ENCODE measurements around the gene PDE7B.
"Not testable (repeated sequence)": the region's sequence is repeated elsewhere in the genome, so short reads cannot be mapped to it uniquely, and the experiment has no call there.

PDE7B gene

GRCh38 chr6:135852746-135853145 lies 1.2 kb downstream of the PDE7B start:
- no peak for DNase-seq

GRCh38 chr6:135853227-135853626 lies 1.7 kb downstream of the PDE7B start:
- no peak for DNase-seq

- DNase-seq: no peak
Observed at GRCh38 chr6:135853986-135854385, 2.5 kb downstream of the PDE7B start.

GRCh38 chr6:135854799-135855198 lies 3.3 kb downstream of the PDE7B start:
- DNase-seq: peak; percentile 8

- DNase-seq: no peak
Observed at GRCh38 chr6:135858931-135859330, 7.4 kb downstream of the PDE7B start.

GRCh38 chr6:135860361-135860760 lies 8.9 kb downstream of the PDE7B start:
- no peak for DNase-seq

- no peak for DNase-seq
Observed at GRCh38 chr6:135861189-135861588, 9.7 kb downstream of the PDE7B start.

GRCh38 chr6:135864929-135865328 lies 13.4 kb downstream of the PDE7B start:
- DNase-seq: not testable (repeated sequence)

- DNase-seq: no peak
Observed at GRCh38 chr6:135866445-135867123, 15.1 kb downstream of the PDE7B start.

- DNase-seq: no peak
Observed at GRCh38 chr6:135867332-135867731, 15.8 kb downstream of the PDE7B start.

GRCh38 chr6:135869857-135870256 lies 18.4 kb downstream of the PDE7B start:
- DNase-seq: no peak

GRCh38 chr6:135870722-135871121 lies 19.2 kb downstream of the PDE7B start:
- DNase-seq: no peak

- no peak for DNase-seq
Observed at GRCh38 chr6:135871296-135871695, 19.8 kb downstream of the PDE7B start.

- no peak for DNase-seq
Observed at GRCh38 chr6:135871878-135872277, 20.4 kb downstream of the PDE7B start.

GRCh38 chr6:135875446-135875845 lies 23.9 kb downstream of the PDE7B start:
- no peak for DNase-seq

GRCh38 chr6:135876058-135876457 lies 24.6 kb downstream of the PDE7B start:
- no peak for DNase-seq

- no peak for DNase-seq
Observed at GRCh38 chr6:135877666-135878065, 26.2 kb downstream of the PDE7B start.

- DNase-seq: peak; percentile 70
Observed at GRCh38 chr6:135880066-135880972, 28.8 kb downstream of the PDE7B start.

GRCh38 chr6:135883045-135883444 lies 31.5 kb downstream of the PDE7B start:
- no peak for DNase-seq

GRCh38 chr6:135883536-135883935 lies 32.0 kb downstream of the PDE7B start:
- no peak for DNase-seq

- DNase-seq: no peak
Observed at GRCh38 chr6:135884136-135884535, 32.6 kb downstream of the PDE7B start.

- no peak for DNase-seq
Observed at GRCh38 chr6:135887069-135887468, 35.6 kb downstream of the PDE7B start.

GRCh38 chr6:135888818-135889217 lies 37.3 kb downstream of the PDE7B start:
- no peak for DNase-seq

- no peak for DNase-seq
Observed at GRCh38 chr6:135890876-135891275, 39.4 kb downstream of the PDE7B start.

All from activated CD4-positive, alpha-beta T cell treated with anti-CD3 and anti-CD28 coated beads, Interleukin-2, amount 50 U/mL, for 16 hours (primary cell).